ENCODE measurements around the gene DNAJC5G.

DNA sequence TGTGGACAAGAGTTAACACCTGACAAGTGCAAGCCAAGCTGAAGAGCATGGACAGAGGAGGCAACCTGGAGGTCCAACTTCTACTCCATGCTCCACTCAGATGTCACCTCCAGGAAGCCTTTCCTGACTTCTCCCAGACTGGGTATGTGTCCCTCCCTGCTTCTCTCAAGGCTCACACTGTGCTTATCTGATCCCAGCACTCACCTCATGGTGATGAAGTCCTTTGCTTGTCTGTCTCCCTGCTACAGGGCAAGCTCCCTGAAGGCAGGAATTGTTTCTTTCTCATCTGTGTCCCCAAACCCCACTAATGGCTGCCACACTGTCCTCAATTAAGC, 9.7 kb upstream of the DNAJC5G start:
- no peak for TF ChIP-seq POLR2A (IDR thresholded peaks at IDR 0.05)
- TF ChIP-seq, protein P1, sequence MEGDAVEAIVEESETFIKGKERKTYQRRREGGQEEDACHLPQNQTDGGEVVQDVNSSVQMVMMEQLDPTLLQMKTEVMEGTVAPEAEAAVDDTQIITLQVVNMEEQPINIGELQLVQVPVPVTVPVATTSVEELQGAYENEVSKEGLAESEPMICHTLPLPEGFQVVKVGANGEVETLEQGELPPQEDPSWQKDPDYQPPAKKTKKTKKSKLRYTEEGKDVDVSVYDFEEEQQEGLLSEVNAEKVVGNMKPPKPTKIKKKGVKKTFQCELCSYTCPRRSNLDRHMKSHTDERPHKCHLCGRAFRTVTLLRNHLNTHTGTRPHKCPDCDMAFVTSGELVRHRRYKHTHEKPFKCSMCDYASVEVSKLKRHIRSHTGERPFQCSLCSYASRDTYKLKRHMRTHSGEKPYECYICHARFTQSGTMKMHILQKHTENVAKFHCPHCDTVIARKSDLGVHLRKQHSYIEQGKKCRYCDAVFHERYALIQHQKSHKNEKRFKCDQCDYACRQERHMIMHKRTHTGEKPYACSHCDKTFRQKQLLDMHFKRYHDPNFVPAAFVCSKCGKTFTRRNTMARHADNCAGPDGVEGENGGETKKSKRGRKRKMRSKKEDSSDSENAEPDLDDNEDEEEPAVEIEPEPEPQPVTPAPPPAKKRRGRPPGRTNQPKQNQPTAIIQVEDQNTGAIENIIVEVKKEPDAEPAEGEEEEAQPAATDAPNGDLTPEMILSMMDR (IDR thresholded peaks at IDR 0.05): no peak

All from heart left ventricle (tissue), 13 donors.